Measurements from ENCODE around the gene CHPT1. TPM values are rescaled to one million over a fixed set of nuclear protein-coding genes. Genes with fewer than 3 reads are reported as not detected.

The CHPT1 gene
- total and polyA plus RNA-seq, 5 donors from 2014 or later = 2.8 to 15.3 (median 10.2) TPM

GRCh38 chr12:101743242-101743641 is 45.8 kb downstream of the CHPT1 start:
- Histone ChIP-seq H3K9me3 (ENCODE audit: control insufficient read depth in 2 of 2, low read length in 2 of 2) (no peaks in the 10 kb centered on the region), H3K27me3 (ENCODE audit: control insufficient read depth, insufficient read depth, low read length) (no peaks in the 10 kb centered on the region), H3K4me1 (ENCODE audit: control insufficient read depth, insufficient read depth, low read length, poor library complexity, severe bottlenecking) (peaks cover 10% of the 10 kb centered on the region), H3K27ac (ENCODE audit: insufficient read depth, low read length, poor library complexity, severe bottlenecking) (no peak overlapping the region), H3K36me3 (ENCODE audit: control insufficient read depth, insufficient read depth, low read length) (peaks cover 13% of the 10 kb centered on the region), H3K4me3 (ENCODE audit: low read depth, low read length) (no peak overlapping the region)
- Mint-ChIP-seq H3K27me3 (no peaks in the 10 kb centered on the region), H3K36me3 (peaks cover 29% of the 10 kb centered on the region), H3K4me3 (no peak overlapping the region), H3K4me1 (peaks cover 0 to 13% (median 3%) of the 10 kb centered on the region in 4 donors), H3K9me3 (no peaks in the 10 kb centered on the region), H3K27ac (peak overlapping the region; percentile 82 to 91 (median 87))
- ATAC-seq (ENCODE audit: low read depth in 2 of 2) (no peak), DNase-seq (no peak)

- Mint-ChIP-seq H3K9me3 (no peaks in the 10 kb centered on the region), H3K4me1 (peaks cover 0 to 13% (median 3%) of the 10 kb centered on the region in 4 donors), H3K27ac (peak overlapping the region; percentile 14 to 91 (median 82)), H3K36me3 (peaks cover 36% of the 10 kb centered on the region), H3K4me3 (peak overlapping the region in 1 of 4 donors; percentile 44), H3K27me3 (no peaks in the 10 kb centered on the region)
- ATAC-seq (ENCODE audit: low read depth in 2 of 2) (peak; percentile 61 to 65), DNase-seq (peak in 2 of 3 donors; percentile 27 to 41)
- no peak overlapping the region for H3K4me3 ChIP-seq (ENCODE audit: low read depth, low read length)
- no peaks in the 10 kb centered on the region for H3K9me3 ChIP-seq (ENCODE audit: control insufficient read depth in 2 of 2, low read length in 2 of 2)
- H3K27ac ChIP-seq (ENCODE audit: insufficient read depth, low read length, poor library complexity, severe bottlenecking) = no peak overlapping the region
- peaks cover 18% of the 10 kb centered on the region for H3K36me3 ChIP-seq (ENCODE audit: control insufficient read depth, insufficient read depth, low read length)
- no peaks in the 10 kb centered on the region for H3K27me3 ChIP-seq (ENCODE audit: control insufficient read depth, insufficient read depth, low read length)
- H3K4me1 ChIP-seq (ENCODE audit: control insufficient read depth, insufficient read depth, low read length, poor library complexity, severe bottlenecking) = peaks cover 10% of the 10 kb centered on the region
Measured at GRCh38 chr12:101743724-101744472, 46.5 kb downstream of the CHPT1 start.

DNA sequence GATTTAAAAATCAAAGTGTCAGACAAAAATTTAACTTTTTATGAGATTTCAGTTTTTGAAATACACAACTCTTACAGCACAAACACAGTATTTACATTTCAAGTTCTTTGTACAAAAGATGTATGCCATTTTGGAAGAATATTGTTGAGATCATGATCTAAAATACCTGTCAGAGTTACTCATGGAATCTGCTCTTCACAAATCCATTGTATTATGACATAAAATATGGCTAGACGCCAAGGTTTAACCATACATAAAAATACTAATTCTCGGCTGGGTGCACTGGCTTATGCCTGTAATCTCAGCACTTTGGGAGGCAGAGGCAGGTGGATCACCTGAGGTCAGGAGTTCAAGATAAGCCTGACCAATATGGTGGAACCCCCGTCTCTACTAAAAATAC is 48.0 kb downstream of the CHPT1 start:
- DNase-seq = no peak
- Histone ChIP-seq H3K27ac (ENCODE audit: insufficient read depth, low read length, poor library complexity, severe bottlenecking) (no peak overlapping the region), H3K27me3 (ENCODE audit: control insufficient read depth, insufficient read depth, low read length) (no peaks in the 10 kb centered on the region), H3K4me1 (ENCODE audit: control insufficient read depth, insufficient read depth, low read length, poor library complexity, severe bottlenecking) (peaks cover 10% of the 10 kb centered on the region), H3K4me3 (ENCODE audit: low read depth, low read length) (no peak overlapping the region), H3K9me3 (ENCODE audit: control insufficient read depth in 2 of 2, low read length in 2 of 2) (no peaks in the 10 kb centered on the region), H3K36me3 (ENCODE audit: control insufficient read depth, insufficient read depth, low read length) (peaks cover 29% of the 10 kb centered on the region)
- Mint-ChIP-seq H3K4me1 (peaks cover 0 to 13% (median 5%) of the 10 kb centered on the region in 4 donors), H3K27me3 (no peaks in the 10 kb centered on the region), H3K9me3 (no peaks in the 10 kb centered on the region), H3K27ac (no peak overlapping the region), H3K36me3 (peaks cover 45% of the 10 kb centered on the region), H3K4me3 (no peak overlapping the region)
- ATAC-seq (ENCODE audit: low read depth in 2 of 2) = no peak

GRCh38 chr12:101746196-101746595 is 48.8 kb downstream of the CHPT1 start:
- H3K27me3 Mint-ChIP-seq = no peaks in the 10 kb centered on the region
- Histone ChIP-seq H3K27ac (ENCODE audit: insufficient read depth, low read length, poor library complexity, severe bottlenecking) (no peak overlapping the region), H3K36me3 (ENCODE audit: control insufficient read depth, insufficient read depth, low read length) (peaks cover 34% of the 10 kb centered on the region)

DNA sequence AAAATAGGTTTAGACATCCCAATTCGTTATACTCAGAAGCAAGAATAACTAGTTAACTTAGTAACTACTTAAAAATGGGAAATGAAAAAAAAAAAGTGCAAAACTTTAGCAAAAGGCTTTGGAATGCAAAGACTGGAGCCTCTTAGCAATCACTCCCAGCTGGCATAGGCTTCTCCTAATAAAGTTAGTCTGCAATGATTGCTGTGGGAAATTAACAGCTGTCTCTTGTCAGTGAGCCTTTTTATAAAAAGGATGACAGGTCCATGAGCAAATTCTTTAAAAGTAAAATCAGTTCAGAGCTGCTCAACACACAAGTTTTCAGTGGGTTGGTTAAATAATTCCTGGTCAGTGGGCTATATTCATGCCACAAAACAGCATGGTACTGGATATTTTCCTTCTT is 49.2 kb downstream of the CHPT1 start:
- Histone ChIP-seq H3K4me3 (ENCODE audit: low read depth, low read length) (no peak overlapping the region), H3K9me3 (ENCODE audit: control insufficient read depth in 2 of 2, low read length in 2 of 2) (no peaks in the 10 kb centered on the region), H3K4me1 (ENCODE audit: control insufficient read depth, insufficient read depth, low read length, poor library complexity, severe bottlenecking) (peaks cover 10% of the 10 kb centered on the region), H3K27ac (ENCODE audit: insufficient read depth, low read length, poor library complexity, severe bottlenecking) (no peak overlapping the region), H3K36me3 (ENCODE audit: control insufficient read depth, insufficient read depth, low read length) (peaks cover 38% of the 10 kb centered on the region), H3K27me3 (ENCODE audit: control insufficient read depth, insufficient read depth, low read length) (no peaks in the 10 kb centered on the region)
- Mint-ChIP-seq H3K27me3 (no peaks in the 10 kb centered on the region), H3K4me1 (peaks cover 0 to 13% (median 5%) of the 10 kb centered on the region in 4 donors), H3K9me3 (no peaks in the 10 kb centered on the region), H3K4me3 (no peak overlapping the region), H3K27ac (peak overlapping the region in 1 of 3 donors; percentile 18), H3K36me3 (peaks cover 54% of the 10 kb centered on the region)
- ATAC-seq (ENCODE audit: low read depth in 2 of 2) (no peak), DNase-seq (no peak)

More at GRCh38 chr12:101746196-101746595, 48.8 kb downstream of the CHPT1 start:
- no peaks in the 10 kb centered on the region for H3K27me3 ChIP-seq (ENCODE audit: control insufficient read depth, insufficient read depth, low read length)
- H3K4me1 ChIP-seq (ENCODE audit: control insufficient read depth, insufficient read depth, low read length, poor library complexity, severe bottlenecking) = peaks cover 10% of the 10 kb centered on the region
- Mint-ChIP-seq H3K27ac (no peak overlapping the region), H3K36me3 (peaks cover 50% of the 10 kb centered on the region), H3K4me1 (peaks cover 0 to 13% (median 5%) of the 10 kb centered on the region in 4 donors), H3K4me3 (no peak overlapping the region), H3K9me3 (no peaks in the 10 kb centered on the region)
- no peak overlapping the region for H3K4me3 ChIP-seq (ENCODE audit: low read depth, low read length)
- DNase-seq (no peak), ATAC-seq (ENCODE audit: low read depth in 2 of 2) (no peak)
- H3K9me3 ChIP-seq (ENCODE audit: control insufficient read depth in 2 of 2, low read length in 2 of 2) = no peaks in the 10 kb centered on the region

DNA sequence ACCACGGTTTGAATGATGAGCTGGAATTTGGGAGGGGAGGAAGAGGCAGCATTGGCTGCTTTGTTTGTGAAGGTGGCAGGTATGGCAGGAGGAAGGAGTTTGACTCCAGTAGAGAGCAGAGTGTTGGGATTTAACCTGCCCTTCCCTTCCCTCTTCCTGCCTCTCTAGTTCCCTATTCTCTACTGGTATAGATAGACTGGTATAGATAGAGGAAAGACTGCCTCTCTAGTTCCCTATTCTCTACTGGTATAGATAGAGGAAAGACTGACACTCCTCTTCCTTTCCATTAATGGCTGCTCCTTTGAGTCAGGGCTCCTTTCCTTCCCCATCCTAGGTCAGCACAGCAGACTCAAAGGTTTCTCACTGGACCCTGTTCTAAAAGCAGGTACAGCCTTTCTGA is 50.3 kb downstream of the CHPT1 start:
- H3K36me3 ChIP-seq (ENCODE audit: control insufficient read depth, insufficient read depth, low read length) = peaks cover 44% of the 10 kb centered on the region
- Mint-ChIP-seq H3K27ac (peak overlapping the region; percentile 39 to 72 (median 70)), H3K36me3 (peaks cover 60% of the 10 kb centered on the region), H3K27me3 (no peaks in the 10 kb centered on the region), H3K4me3 (no peak overlapping the region), H3K9me3 (no peaks in the 10 kb centered on the region), H3K4me1 (peaks cover 0 to 11% (median 5%) of the 10 kb centered on the region in 4 donors)
- no peak overlapping the region for H3K27ac ChIP-seq (ENCODE audit: insufficient read depth, low read length, poor library complexity, severe bottlenecking)
- DNase-seq (no peak), ATAC-seq (ENCODE audit: low read depth in 2 of 2) (no peak)
- H3K9me3 ChIP-seq (ENCODE audit: control insufficient read depth in 2 of 2, low read length in 2 of 2) = no peaks in the 10 kb centered on the region
- H3K27me3 ChIP-seq (ENCODE audit: control insufficient read depth, insufficient read depth, low read length) = no peaks in the 10 kb centered on the region
- peaks cover 10% of the 10 kb centered on the region for H3K4me1 ChIP-seq (ENCODE audit: control insufficient read depth, insufficient read depth, low read length, poor library complexity, severe bottlenecking)
- no peak overlapping the region for H3K4me3 ChIP-seq (ENCODE audit: low read depth, low read length)

DNA sequence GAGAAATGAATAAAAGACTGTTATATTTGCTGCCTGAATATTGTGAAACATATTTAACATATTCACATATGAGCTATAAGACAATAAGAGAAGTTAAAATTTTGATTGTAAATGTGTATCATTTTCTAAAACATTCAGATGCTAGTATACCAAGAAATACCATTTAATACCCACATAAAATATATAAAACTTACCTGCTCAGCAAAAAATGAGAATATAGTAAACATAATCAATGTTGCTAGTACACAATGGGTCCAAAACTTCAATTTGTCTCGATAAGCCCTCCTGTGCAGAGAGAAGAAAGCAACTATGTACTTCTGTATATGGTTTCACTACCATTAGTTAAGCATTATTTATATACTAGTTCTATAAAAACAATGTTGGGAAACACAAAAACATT is 51.5 kb downstream of the CHPT1 start:
- no peak overlapping the region for H3K4me3 Mint-ChIP-seq
- Histone ChIP-seq H3K4me3 (ENCODE audit: low read depth, low read length) (no peak overlapping the region), H3K4me1 (ENCODE audit: control insufficient read depth, insufficient read depth, low read length, poor library complexity, severe bottlenecking) (peaks cover 5% of the 10 kb centered on the region), H3K9me3 (ENCODE audit: control insufficient read depth in 2 of 2, low read length in 2 of 2) (no peaks in the 10 kb centered on the region), H3K36me3 (ENCODE audit: control insufficient read depth, insufficient read depth, low read length) (peaks cover 53% of the 10 kb centered on the region), H3K27ac (ENCODE audit: insufficient read depth, low read length, poor library complexity, severe bottlenecking) (no peak overlapping the region), H3K27me3 (ENCODE audit: control insufficient read depth, insufficient read depth, low read length) (no peaks in the 10 kb centered on the region)
- peaks cover 65% of the 10 kb centered on the region for H3K36me3 Mint-ChIP-seq
- peaks cover 0 to 5% (median 1%) of the 10 kb centered on the region in 4 donors for H3K4me1 Mint-ChIP-seq
- DNase-seq = no peak
- no peak for ATAC-seq (ENCODE audit: low read depth in 2 of 2)
- H3K27ac Mint-ChIP-seq = peak overlapping the region in 2 of 3 donors; percentile 16 to 81
- H3K9me3 Mint-ChIP-seq = no peaks in the 10 kb centered on the region
- H3K27me3 Mint-ChIP-seq = no peaks in the 10 kb centered on the region

- Mint-ChIP-seq H3K36me3 (peaks cover 61% of the 10 kb centered on the region), H3K4me1 (peaks cover 0 to 2% (median 0%) of the 10 kb centered on the region in 4 donors), H3K9me3 (no peaks in the 10 kb centered on the region), H3K27me3 (no peaks in the 10 kb centered on the region), H3K4me3 (no peak overlapping the region), H3K27ac (peak overlapping the region in 2 of 3 donors; percentile 16 to 81)
- Histone ChIP-seq H3K4me1 (ENCODE audit: control insufficient read depth, insufficient read depth, low read length, poor library complexity, severe bottlenecking) (no peaks in the 10 kb centered on the region), H3K4me3 (ENCODE audit: low read depth, low read length) (no peak overlapping the region), H3K27me3 (ENCODE audit: control insufficient read depth, insufficient read depth, low read length) (no peaks in the 10 kb centered on the region), H3K36me3 (ENCODE audit: control insufficient read depth, insufficient read depth, low read length) (peaks cover 54% of the 10 kb centered on the region), H3K9me3 (ENCODE audit: control insufficient read depth in 2 of 2, low read length in 2 of 2) (no peaks in the 10 kb centered on the region), H3K27ac (ENCODE audit: insufficient read depth, low read length, poor library complexity, severe bottlenecking) (no peak overlapping the region)
- ATAC-seq (ENCODE audit: low read depth in 2 of 2) (no peak), DNase-seq (no peak)
Measured at GRCh38 chr12:101749657-101750056, 52.2 kb downstream of the CHPT1 start.

Measured in CD4-positive, CD25-positive, alpha-beta regulatory T cell (primary cell).